GM12878 (cell line): ENCODE results near the gene NELL1. TPM values are rescaled to one million over a fixed set of nuclear protein-coding genes. Genes with fewer than 3 reads are reported as not detected.

Experiments
- ATAC-seq: fragments of 200-7000 bp; cut with Tn5 transposase; 3 replicates; pipeline ENCODE4 v1.9.1; 2020; ENCODE audit warnings: mild to moderate bottlenecking, moderate library complexity
- BruUV-seq: library from RNA; stranded (reverse); fragments of 400-500 nt; replicated peaks from 2 replicates; lab custom pipeline; 2021; lab: Mats Ljungman, UMichigan
- CTCF ChIA-PET: fragments of 300-600 bp; sonication (Branson Sonifier 250); formaldehyde crosslinking; extraction: SDS; loops from one replicate; lab custom pipeline; 2021; ENCODE audit warnings: inconsistent platforms; lab: Yijun Ruan, JAX
- POLR2A ChIA-PET: fragments of 350-600 bp; formaldehyde crosslinking; extraction: SDS; loops from one replicate; lab custom pipeline; 2021; ENCODE audit warnings: inconsistent platforms; lab: Charles Lee
- RAD21 ChIA-PET: fragments of 300-600 bp; sonication (Branson Sonifier 250); formaldehyde crosslinking; loops from one replicate; lab custom pipeline; 2023; ENCODE audit warnings: antibody characterized with exemption; ENCODE audit not compliant: unreplicated experiment; lab: Charles Lee
- SMC1A ChIA-PET: fragments of 300-600 bp; sonication (Branson Sonifier 250); formaldehyde crosslinking; loops from one replicate; lab custom pipeline; 2023; ENCODE audit not compliant: unreplicated experiment, uncharacterized antibody; lab: Charles Lee
- DNase-seq: peaks from one replicate; pipeline ENCODE4 v3.0.0-alpha.2; 2011; ENCODE audit warnings: low read depth, low spot score
- FAIRE-seq: peaks from 3 replicates; lab custom pipeline; 2011; peaks lifted over from hg19 to GRCh38; lab: Jason Lieb, UNC
- H2AFZ ChIP-seq: 2 replicates; pipeline ENCODE4 v1.6.0; 2011; ENCODE audit warnings: low read depth, low read length, control low read depth; ENCODE audit not compliant: control insufficient read depth
- H3K27ac ChIP-seq: 2 replicates; pipeline ENCODE4 v1.5.1; 2011; ENCODE audit warnings: control low read depth; ENCODE audit not compliant: control insufficient read depth, insufficient read depth
- H3K27me3 ChIP-seq, 2 experiments: replicated peaks in 1 of 2; 2 replicates each; pipeline versions ENCODE4 v1.6.0 to v1.6.1; 2011; ENCODE audit warnings: low read length in 1 of 2; ENCODE audit not compliant: control insufficient read depth in 2 of 2, insufficient read depth in 2 of 2
- H3K36me3 ChIP-seq, 2 experiments: 2 replicates each; pipeline ENCODE4 v1.5.1; 2011; ENCODE audit warnings: low read length in 1 of 2; ENCODE audit not compliant: control insufficient read depth in 2 of 2, insufficient read depth in 2 of 2
- H3K4me1 ChIP-seq: 2 replicates; pipeline ENCODE4 v1.6.1; 2011; ENCODE audit warnings: mild to moderate bottlenecking, low read length, moderate library complexity, mixed read lengths; ENCODE audit not compliant: control insufficient read depth, insufficient read depth
- H3K4me2 ChIP-seq: 2 replicates; pipeline ENCODE4 v1.6.0; 2011; ENCODE audit warnings: control low read depth; ENCODE audit not compliant: control insufficient read depth, insufficient read depth
- H3K4me3 ChIP-seq: fragments of 200-600 bp; sonication (generic); 2 replicates; pipeline ENCODE4 v1.5.1; 2016
- H3K79me2 ChIP-seq: 2 replicates; pipeline ENCODE4 v1.6.0; 2011; ENCODE audit warnings: low read length; ENCODE audit not compliant: control insufficient read depth, insufficient read depth
- H3K9ac ChIP-seq: 2 replicates; pipeline ENCODE4 v1.8.0; 2011; ENCODE audit warnings: low read length, control low read depth, mixed read lengths; ENCODE audit not compliant: control insufficient read depth, insufficient read depth
- H3K9me3 ChIP-seq: replicated peaks from 3 replicates; pipeline ENCODE4 v1.5.1; 2011; ENCODE audit warnings: mild to moderate bottlenecking, low read length; ENCODE audit not compliant: control insufficient read depth, insufficient read depth
- H4K20me1 ChIP-seq: 2 replicates; pipeline ENCODE4 v1.6.0; 2011; ENCODE audit not compliant: control insufficient read depth, insufficient read depth
- ATF7 ChIP-seq: fragments of 450-650 bp; IDR thresholded peaks from 2 replicates; pipeline ENCODE4 v1.6.1; 2016; ENCODE audit warnings: low read depth, mild to moderate bottlenecking
- HCFC1 ChIP-seq: fragments of 150-350 bp; IDR thresholded peaks from 2 replicates; pipeline ENCODE4 v1.6.1; 2014; ENCODE audit warnings: low read length
- KAT2A ChIP-seq: conservative IDR thresholded peaks from 2 replicates; pipeline ENCODE4 v1.6.1; 2011; ENCODE audit warnings: low read depth, low read length; ENCODE audit not compliant: control insufficient read depth
- NR2C2 ChIP-seq: IDR thresholded peaks from 2 replicates; pipeline ENCODE4 v1.6.1; 2011; ENCODE audit warnings: borderline replicate concordance, low read depth; ENCODE audit not compliant: control insufficient read depth, insufficient read length
- RUNX3 ChIP-seq: IDR thresholded peaks from 2 replicates; pipeline ENCODE4 v1.6.1; 2012; ENCODE audit warnings: low read length, inconsistent platforms
- in situ Hi-C: fragments of 300-500 bp; cut with MboI; formaldehyde crosslinking; loops from 9 replicates; pipeline ENCODE4 v1.14.3; 2018; ENCODE audit warnings: mixed read lengths
- intact Hi-C: fragments of 100-400 bp; cut with micrococcal nuclease; formaldehyde crosslinking; loops from one replicate; pipeline ENCODE4 v1.14.2; 2022; ENCODE audit not compliant: unreplicated experiment
- polyA plus RNA-seq, 11 experiments: library from polyadenylated mRNA; depleted of rRNA in 4 of 11; unstranded in 6 of 11; stranded (reverse) in 5 of 11; fragments of >200 nt; fragmentation: Nextera tagmentation in 4 of 11; fragmentation: Illumina TruSeq in 1 of 11; extraction: Ambion mirVana in 4 of 11; extraction: Trizol in 1 of 11; gene quantifications; 1 replicate in 1 of 11; 2 replicates in 10 of 11; pipeline versions ENCODE4 v1.2.1 to v1.2.3, GENCODE V29; 2011 to 2016; ENCODE audit warnings: inconsistent platforms in 2 of 11, missing spikeins in 2 of 11, low read depth in 1 of 11
- total RNA-seq, 4 experiments: library from RNA; depleted of rRNA in 3 of 4; stranded (reverse); fragments of >200 nt in 3 of 4; fragmentation: Illumina TruSeq in 1 of 4; extraction: Trizol in 1 of 4; gene quantifications; 2 replicates each; pipeline versions ENCODE4 v1.2.1 to v1.2.3, GENCODE V29; 2013 to 2021
- TF ChIP-seq, protein P1 (sequence below): fragments of 450-650 bp; IDR thresholded peaks from 2 replicates; pipeline ENCODE4 v1.6.1; 2016; ENCODE audit warnings: mild to moderate bottlenecking
- TF ChIP-seq, protein P2 (sequence below): IDR thresholded peaks from 2 replicates; pipeline ENCODE4 v1.6.1; 2011; ENCODE audit warnings: borderline replicate concordance, low read depth, mild to moderate bottlenecking, moderate library complexity, low read length; ENCODE audit not compliant: insufficient read depth, poor library complexity, severe bottlenecking
- TF ChIP-seq, protein P3 (sequence below): IDR thresholded peaks from 2 replicates; pipeline ENCODE4 v1.6.1; 2012; ENCODE audit warnings: low read depth, low read length, improper control_type of control experiment
- TF ChIP-seq, protein P4 (sequence below): fragments of 450-650 bp; IDR thresholded peaks from 2 replicates; pipeline ENCODE4 v1.6.1; 2016; ENCODE audit warnings: mild to moderate bottlenecking, moderate library complexity, borderline replicate concordance

NELL1 gene
- total and polyA plus RNA-seq, 10 of the 15 experiments (the other 5 are each of a cell fraction or from before 2014, with no cell fraction given), result 0.02 to 0.12 TPM; not detected in 8

DNA sequence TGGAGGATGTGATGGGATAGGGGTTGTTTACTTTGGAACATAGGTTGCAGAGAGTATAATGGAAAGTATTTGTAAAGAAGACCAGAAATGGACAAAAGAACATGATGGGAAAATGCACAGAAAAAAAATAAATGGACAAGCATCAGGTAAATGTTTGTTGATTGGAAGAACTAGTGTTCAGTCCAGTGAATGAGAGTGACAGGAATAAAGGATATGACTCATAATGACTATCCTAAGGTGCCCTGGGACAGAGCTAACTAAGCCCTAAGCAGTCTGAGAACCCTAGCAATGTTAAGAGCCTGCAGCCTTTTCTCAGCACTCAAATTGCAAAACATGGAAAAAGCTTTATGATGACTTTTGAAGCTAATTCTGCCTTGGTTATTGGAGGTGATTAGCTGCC, 790.7 kb downstream of the NELL1 start:
- Histone ChIP-seq H3K9ac (no peak overlapping the region), H3K79me2 (no peaks in the 10 kb centered on the region), H3K27ac (no peak overlapping the region), H3K4me2 (no peak overlapping the region), H4K20me1 (no peaks in the 10 kb centered on the region), H3K36me3 (no peaks in the 10 kb centered on the region), H3K4me3 (no peak overlapping the region), H3K9me3 (no peaks in the 10 kb centered on the region), H2AFZ (no peak overlapping the region)
- ATAC-seq (no peak), DNase-seq (no peak), FAIRE-seq (no peak)
- ChIA-PET CTCF (interaction anchor here (0.7 to 2.4 kb wide), 3 partner anchors 11 to 52 kb away, joined by 3 to 11 read pairs (median 3); no protein-coding TSS in a partner anchor), RAD21 (interaction anchor here (0.7 kb wide), 1 partner anchor 52 kb away, joined by 3 read pairs; no protein-coding TSS in a partner anchor), POLR2A (no interaction called here), SMC1A (interaction anchor here (0.6 to 1.1 kb wide), 2 partner anchors 10 to 47 kb away, joined by 3 to 5 read pairs; no protein-coding TSS in a partner anchor)
- intact Hi-C loops (no loop called here), in situ Hi-C loops (no loop called here)
- no TSS peak for BruUV-seq
- TF ChIP-seq KAT2A, result no peak
- TF ChIP-seq, protein P1, sequence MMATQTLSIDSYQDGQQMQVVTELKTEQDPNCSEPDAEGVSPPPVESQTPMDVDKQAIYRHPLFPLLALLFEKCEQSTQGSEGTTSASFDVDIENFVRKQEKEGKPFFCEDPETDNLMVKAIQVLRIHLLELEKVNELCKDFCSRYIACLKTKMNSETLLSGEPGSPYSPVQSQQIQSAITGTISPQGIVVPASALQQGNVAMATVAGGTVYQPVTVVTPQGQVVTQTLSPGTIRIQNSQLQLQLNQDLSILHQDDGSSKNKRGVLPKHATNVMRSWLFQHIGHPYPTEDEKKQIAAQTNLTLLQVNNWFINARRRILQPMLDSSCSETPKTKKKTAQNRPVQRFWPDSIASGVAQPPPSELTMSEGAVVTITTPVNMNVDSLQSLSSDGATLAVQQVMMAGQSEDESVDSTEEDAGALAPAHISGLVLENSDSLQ, result no peak
- TF ChIP-seq, protein P2, sequence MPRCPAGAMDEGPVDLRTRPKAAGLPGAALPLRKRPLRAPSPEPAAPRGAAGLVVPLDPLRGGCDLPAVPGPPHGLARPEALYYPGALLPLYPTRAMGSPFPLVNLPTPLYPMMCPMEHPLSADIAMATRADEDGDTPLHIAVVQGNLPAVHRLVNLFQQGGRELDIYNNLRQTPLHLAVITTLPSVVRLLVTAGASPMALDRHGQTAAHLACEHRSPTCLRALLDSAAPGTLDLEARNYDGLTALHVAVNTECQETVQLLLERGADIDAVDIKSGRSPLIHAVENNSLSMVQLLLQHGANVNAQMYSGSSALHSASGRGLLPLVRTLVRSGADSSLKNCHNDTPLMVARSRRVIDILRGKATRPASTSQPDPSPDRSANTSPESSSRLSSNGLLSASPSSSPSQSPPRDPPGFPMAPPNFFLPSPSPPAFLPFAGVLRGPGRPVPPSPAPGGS, result no peak
- TF ChIP-seq ATF7, result no peak
- no peak for TF ChIP-seq NR2C2
- TF ChIP-seq, protein P3, sequence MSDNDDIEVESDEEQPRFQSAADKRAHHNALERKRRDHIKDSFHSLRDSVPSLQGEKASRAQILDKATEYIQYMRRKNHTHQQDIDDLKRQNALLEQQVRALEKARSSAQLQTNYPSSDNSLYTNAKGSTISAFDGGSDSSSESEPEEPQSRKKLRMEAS, result no peak
- no peak for TF ChIP-seq RUNX3
- TF ChIP-seq HCFC1, result no peak
- TF ChIP-seq, protein P4, sequence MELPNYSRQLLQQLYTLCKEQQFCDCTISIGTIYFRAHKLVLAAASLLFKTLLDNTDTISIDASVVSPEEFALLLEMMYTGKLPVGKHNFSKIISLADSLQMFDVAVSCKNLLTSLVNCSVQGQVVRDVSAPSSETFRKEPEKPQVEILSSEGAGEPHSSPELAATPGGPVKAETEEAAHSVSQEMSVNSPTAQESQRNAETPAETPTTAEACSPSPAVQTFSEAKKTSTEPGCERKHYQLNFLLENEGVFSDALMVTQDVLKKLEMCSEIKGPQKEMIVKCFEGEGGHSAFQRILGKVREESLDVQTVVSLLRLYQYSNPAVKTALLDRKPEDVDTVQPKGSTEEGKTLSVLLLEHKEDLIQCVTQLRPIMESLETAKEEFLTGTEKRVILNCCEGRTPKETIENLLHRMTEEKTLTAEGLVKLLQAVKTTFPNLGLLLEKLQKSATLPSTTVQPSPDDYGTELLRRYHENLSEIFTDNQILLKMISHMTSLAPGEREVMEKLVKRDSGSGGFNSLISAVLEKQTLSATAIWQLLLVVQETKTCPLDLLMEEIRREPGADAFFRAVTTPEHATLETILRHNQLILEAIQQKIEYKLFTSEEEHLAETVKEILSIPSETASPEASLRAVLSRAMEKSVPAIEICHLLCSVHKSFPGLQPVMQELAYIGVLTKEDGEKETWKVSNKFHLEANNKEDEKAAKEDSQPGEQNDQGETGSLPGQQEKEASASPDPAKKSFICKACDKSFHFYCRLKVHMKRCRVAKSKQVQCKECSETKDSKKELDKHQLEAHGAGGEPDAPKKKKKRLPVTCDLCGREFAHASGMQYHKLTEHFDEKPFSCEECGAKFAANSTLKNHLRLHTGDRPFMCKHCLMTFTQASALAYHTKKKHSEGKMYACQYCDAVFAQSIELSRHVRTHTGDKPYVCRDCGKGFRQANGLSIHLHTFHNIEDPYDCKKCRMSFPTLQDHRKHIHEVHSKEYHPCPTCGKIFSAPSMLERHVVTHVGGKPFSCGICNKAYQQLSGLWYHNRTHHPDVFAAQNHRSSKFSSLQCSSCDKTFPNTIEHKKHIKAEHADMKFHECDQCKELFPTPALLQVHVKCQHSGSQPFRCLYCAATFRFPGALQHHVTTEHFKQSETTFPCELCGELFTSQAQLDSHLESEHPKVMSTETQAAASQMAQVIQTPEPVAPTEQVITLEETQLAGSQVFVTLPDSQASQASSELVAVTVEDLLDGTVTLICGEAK, result no peak
- TF ChIP-seq, all 136 proteins: peak for 0
- no peaks in the 10 kb centered on the region for H3K4me1 ChIP-seq
- H3K27me3 ChIP-seq, result no peaks in the 10 kb centered on the region
